ENCODE data around the gene SMG6.

The SMG6 gene

GRCh38 chr17:2107050-2107449 lies 196.5 kb downstream of the SMG6 start:
- TF ChIP-seq YY1 (IDR thresholded peaks at IDR 0.05; ENCODE audit: low read depth) = no peak
- no peak for TF ChIP-seq NFIC (IDR thresholded peaks at IDR 0.05)
- no peak for TF ChIP-seq CEBPB (IDR thresholded peaks at IDR 0.05)
- TF ChIP-seq USF1 (IDR thresholded peaks at IDR 0.05) = no peak
- no peak for TF ChIP-seq FOXM1 (IDR thresholded peaks at IDR 0.05; ENCODE audit: borderline replicate concordance, low read depth)
- TF ChIP-seq TAF1 (IDR thresholded peaks at IDR 0.05; ENCODE audit: low read depth) = no peak
- TF ChIP-seq TEAD4 (IDR thresholded peaks at IDR 0.05) = no peak

GRCh38 chr17:2106308-2106955 lies 197.2 kb downstream of the SMG6 start:
- TF ChIP-seq REST (IDR thresholded peaks at IDR 0.05; ENCODE audit: low read depth) = no peak
- TF ChIP-seq USF1 (IDR thresholded peaks at IDR 0.05) = no peak
- no peak for TF ChIP-seq EGR1 (IDR thresholded peaks at IDR 0.05)
- no peak for TF ChIP-seq MAX (IDR thresholded peaks at IDR 0.05)
- no peak for TF ChIP-seq NFIC (IDR thresholded peaks at IDR 0.05)
- no peak for TF ChIP-seq TAF1 (IDR thresholded peaks at IDR 0.05; ENCODE audit: low read depth)
- TF ChIP-seq FOXM1 (IDR thresholded peaks at IDR 0.05; ENCODE audit: borderline replicate concordance, low read depth) = no peak
- no peak for TF ChIP-seq CREB1 (IDR thresholded peaks at IDR 0.05; ENCODE audit: low read depth)
- no peak for TF ChIP-seq EP300 (IDR thresholded peaks at IDR 0.05; ENCODE audit: borderline replicate concordance)
- no peak for TF ChIP-seq ZBTB7A (IDR thresholded peaks at IDR 0.05; ENCODE audit: low read depth)
- TF ChIP-seq TCF12 (IDR thresholded peaks at IDR 0.05; ENCODE audit: low read depth) = no peak
- TF ChIP-seq CEBPB (IDR thresholded peaks at IDR 0.05) = no peak
- no peak for TF ChIP-seq YY1 (IDR thresholded peaks at IDR 0.05; ENCODE audit: low read depth)
- TF ChIP-seq RAD21 (IDR thresholded peaks at IDR 0.05; ENCODE audit: low read depth) = no peak
- TF ChIP-seq TEAD4 (IDR thresholded peaks at IDR 0.05) = no peak

- no peak for TF ChIP-seq TEAD4 (IDR thresholded peaks at IDR 0.05)
- TF ChIP-seq USF1 (IDR thresholded peaks at IDR 0.05) = no peak
- TF ChIP-seq CEBPB (IDR thresholded peaks at IDR 0.05) = no peak
- TF ChIP-seq NFIC (IDR thresholded peaks at IDR 0.05) = no peak
- TF ChIP-seq TCF12 (IDR thresholded peaks at IDR 0.05; ENCODE audit: low read depth) = no peak
- no peak for TF ChIP-seq YY1 (IDR thresholded peaks at IDR 0.05; ENCODE audit: low read depth)
- TF ChIP-seq REST (IDR thresholded peaks at IDR 0.05; ENCODE audit: low read depth) = no peak
Measured at GRCh38 chr17:2105663-2106062, 197.9 kb downstream of the SMG6 start.

GRCh38 chr17:2102931-2103809 lies 200.4 kb downstream of the SMG6 start:
- TF ChIP-seq ZBTB7A (IDR thresholded peaks at IDR 0.05; ENCODE audit: low read depth) (no peak), TAF1 (IDR thresholded peaks at IDR 0.05; ENCODE audit: low read depth) (no peak), TEAD4 (IDR thresholded peaks at IDR 0.05) (no peak), TCF12 (IDR thresholded peaks at IDR 0.05; ENCODE audit: low read depth) (no peak), CEBPB (IDR thresholded peaks at IDR 0.05) (no peak), EP300 (IDR thresholded peaks at IDR 0.05; ENCODE audit: borderline replicate concordance) (no peak), MAX (IDR thresholded peaks at IDR 0.05) (no peak), NFIC (IDR thresholded peaks at IDR 0.05) (no peak)

- TF ChIP-seq MAX (IDR thresholded peaks at IDR 0.05) (peak; percentile 27; the same call in 1 of the 2 replicates), NFIC (IDR thresholded peaks at IDR 0.05) (peak; percentile 67), FOXM1 (IDR thresholded peaks at IDR 0.05; ENCODE audit: borderline replicate concordance, low read depth) (no peak), ZBTB7A (IDR thresholded peaks at IDR 0.05; ENCODE audit: low read depth) (no peak)
Measured at GRCh38 chr17:2101448-2102257, 201.9 kb downstream of the SMG6 start.

All from Ishikawa (cell line).